ENCODE measurements around the gene CCL21.
A peak's percentile ranks its signal among the peaks of the same experiment; 100 is the strongest.

Gene CCL21

DNA sequence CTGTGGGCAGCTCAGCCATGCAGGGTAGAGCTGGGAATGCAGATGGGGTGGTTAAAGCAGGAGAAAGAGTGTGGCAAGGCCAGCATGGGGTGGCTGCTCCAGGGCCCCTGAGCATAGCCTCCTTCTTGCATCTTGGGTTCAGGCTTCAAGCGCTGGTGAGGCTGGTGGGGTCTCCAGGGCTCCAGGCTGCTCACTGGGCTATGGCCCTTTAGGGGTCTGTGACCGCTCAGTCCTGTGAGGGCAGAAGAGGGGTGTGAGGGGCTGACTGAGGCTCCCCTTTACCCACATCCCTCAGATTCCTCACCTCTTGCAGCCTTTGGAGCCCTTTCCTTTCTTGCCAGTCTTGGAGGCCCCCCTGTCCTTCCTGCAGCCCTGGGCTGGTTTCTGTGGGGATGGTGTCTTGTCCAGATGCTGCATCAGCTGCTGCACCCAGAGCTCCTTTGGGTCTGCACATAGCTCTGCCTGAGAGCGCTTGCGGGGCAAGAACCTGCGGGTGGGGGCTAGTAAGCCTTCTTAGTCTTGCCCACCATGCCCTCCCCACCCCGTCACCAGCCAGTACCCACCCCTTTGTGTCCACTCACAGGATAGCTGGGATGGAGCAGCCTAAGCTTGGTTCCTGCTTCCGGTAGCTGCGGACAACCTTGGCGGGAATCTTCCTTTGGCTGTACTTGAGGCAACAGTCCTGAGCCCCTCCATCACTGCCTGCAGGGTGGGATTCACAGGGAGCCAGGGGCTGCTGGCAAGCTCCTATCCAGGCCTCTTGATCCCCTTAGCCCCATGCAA lies 549 bp downstream of the CCL21 start:
- DNase-seq (ENCODE audit: low read depth in 3 of 3) = no peak

DNA sequence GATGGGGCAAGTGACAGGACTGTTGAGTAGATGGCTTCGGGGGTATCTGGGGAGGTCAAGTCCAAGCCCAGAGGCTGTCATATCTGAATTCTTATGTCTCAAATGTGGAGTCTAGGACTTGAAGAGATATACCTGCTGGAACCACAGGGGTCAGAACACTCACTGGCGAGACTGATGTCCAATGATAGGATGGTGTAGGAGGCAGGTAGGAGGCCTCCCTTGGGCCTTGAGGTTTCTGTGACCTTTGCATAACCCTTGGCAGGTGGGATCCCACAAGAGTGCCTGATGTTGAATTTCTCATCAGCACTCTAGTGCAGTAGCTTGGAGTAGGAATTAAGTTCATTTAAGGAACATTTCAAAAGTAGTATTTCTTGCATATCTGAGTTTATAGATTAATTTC lies 2.8 kb downstream of the CCL21 start:
- DNase-seq (ENCODE audit: low read depth in 3 of 3) = no peak

DNA sequence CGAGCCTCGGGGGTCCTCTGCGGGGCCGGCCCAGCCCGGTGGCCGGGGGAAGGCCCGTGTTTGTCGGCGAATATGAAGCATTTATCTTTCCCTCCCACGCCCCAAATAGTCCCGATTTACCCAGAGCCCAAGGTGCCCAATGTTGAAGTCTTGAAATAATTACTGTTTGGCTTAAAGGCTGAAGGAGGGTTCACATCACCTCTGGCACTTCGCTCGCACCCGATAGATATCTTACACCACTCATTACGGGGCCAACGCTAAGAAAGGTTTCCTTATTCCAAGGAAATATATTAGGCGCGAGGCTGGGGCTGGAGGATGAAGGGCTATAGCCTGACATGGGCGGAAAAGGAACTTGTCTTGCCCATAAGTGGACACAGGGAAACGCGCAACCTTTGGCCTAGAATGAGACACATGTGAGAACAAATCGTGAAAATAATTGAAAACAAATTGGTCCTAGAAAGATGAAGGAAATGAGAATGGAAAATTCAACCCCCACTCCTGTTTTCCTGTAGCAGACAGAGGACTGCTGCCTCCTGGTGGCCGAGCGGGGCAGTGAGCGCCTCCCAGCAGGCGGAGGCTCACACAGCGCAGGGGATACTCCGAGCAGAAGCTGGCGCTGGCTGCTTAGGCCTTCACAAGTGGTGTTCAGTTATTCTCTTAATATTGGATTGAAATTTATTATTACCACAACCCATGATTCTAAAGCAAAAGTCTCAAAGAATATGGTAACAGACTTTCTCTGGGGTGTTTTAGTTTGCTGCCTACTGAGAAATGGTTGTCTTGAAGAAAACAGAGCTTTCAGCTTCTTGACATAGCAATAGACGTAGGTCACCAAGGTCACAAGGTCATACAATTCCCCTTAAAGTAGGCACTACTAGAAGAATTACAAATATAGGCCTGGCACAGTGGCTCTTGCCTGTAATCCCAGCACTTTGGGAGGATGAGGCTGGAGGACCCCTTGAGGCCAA lies 7.9 kb downstream of the CCL21 start:
- DNase-seq (ENCODE audit: low read depth in 3 of 3) = peak; percentile 63 to 85 (median 75)

DNA sequence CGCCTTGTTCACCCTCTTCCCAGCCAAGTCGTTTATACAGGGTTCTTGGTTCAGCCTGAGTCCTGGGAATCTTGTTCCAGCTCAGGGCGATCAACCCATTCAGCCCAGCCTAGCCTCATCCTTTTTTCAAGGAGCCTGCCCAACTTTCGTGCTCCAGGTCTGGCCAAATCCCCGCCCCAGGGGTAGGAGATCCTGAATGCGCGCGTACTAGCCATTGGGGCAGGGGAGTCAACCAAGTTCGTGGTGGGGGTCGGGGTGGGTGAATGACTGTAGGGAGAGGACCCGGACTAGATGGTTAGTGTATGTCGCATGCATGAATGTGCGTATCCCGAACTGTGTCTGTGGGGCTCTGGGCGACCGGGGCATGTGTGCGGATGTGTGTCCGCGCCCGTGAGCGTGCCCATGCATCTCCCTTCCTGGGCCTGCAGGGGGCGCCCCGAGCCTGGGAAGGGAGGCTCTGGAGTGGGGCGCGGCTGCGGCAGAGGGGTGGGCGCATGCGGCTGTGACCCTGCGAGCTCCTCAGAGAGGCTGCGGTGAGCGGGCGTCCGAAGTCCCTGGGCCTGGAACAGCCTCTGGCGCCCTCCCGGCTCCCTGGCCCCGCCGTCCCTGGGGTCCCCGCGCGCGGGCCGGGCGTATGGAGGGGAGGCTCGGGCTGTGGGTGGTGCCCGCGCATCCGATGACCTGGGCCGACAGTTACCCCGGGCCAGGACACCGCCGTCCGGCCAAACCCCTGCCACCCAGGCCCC lies 8.7 kb downstream of the CCL21 start:
- DNase-seq (ENCODE audit: low read depth in 3 of 3) = peak; percentile 57 to 79 (median 63)

DNA sequence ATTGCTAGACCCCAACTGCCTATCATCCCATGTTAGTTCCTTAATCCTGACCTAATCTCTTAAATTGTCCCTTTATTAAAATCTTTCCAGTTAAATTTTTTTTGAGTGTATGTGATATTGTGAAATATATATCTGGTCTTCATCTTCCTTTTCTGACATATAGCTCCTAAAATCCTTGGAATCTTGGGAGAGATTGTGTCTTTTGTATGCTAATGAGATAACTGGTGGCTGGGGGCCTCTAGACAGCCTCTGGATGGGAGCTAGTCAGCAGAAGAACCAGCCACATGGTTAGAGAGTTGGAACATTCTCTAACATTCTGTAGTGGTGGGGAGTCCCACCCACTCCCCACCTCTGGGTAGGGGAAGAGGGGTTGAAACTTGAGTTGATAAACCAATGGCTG lies 15.1 kb downstream of the CCL21 start:
- DNase-seq (ENCODE audit: low read depth in 3 of 3) = no peak

DNA sequence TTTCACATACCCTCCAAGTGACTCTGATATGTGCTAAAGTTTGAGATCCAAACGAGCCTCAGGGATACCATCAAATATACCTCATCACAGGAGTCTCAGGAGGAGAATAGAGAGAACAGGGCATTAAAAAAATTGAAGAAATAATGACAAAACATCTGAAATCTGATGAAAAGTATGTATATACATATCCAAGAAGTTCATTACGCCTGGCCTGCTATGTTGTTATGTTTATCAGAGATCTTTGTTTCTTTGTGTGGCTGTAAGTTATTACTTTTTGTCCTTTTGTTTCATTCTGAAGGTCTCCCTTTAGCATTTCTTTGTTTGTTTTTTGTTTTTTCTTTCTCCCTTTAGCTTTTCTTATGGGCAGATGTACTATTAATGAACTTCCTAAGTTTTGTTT lies 16.4 kb downstream of the CCL21 start:
- no peak for DNase-seq (ENCODE audit: low read depth in 3 of 3)

DNA sequence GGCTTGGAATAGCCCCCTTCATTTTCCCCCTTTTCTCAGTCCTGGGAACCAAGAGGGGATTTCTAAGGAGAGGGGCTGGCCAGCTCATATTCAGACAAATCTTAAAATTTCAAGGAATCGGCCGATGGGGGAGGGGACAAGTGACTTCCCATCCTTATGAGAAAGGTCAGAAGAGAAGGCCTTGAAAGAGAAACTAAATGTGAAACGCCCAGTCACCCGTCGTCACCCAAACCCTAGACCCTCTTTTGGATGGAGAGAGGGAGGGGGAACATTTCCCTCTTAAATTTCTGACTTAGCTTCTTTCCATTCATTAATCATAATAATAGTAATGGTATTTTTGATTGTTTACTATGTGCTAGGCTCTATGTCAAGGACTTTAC lies 18.0 kb downstream of the CCL21 start:
- no peak for DNase-seq (ENCODE audit: low read depth in 3 of 3)

DNA sequence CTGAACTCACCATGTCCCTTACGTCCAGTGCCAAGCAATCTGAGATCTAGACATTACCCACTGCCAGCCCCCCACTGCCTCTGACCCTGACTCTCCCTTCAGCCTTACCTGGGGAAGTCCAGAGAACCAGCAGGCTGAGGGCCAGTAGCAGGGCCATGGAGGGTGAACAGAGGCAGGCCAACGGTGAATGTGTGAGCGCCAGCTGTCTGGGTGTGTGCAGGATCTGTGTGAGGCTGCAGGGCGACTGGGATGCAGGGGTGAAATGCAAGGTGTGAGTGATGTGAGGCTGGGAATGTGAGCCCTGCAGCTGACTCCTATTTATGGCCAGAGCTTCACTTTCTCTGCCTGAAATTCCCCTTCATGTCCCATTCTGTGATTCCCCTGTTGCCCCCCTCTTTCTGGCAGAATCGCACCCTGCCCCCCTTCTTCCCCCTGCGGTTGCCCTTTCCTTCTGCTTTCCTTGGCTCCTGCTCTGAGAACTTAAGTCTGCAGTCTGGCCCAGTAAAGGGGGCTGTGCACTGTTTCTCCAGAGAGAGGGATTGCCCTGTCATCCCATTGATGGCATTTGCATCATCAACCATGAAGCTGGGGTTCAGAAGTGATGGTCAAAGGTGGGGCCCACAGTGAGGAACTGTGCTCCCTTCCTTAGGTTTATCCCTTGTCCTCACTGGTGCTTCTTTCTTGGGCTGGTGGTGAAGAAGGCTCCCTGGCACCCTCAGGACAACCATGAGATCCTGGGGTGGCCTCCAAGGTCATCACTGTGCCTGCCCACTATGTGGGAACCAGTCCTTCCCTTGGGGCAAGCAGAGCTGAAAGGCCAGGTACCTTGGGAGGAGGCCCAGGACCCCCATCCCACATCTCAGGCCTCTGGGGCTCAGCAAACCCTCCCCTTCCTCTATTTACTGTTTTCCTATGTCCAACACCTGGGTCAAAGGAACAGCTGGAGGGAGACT lies 18.7 kb downstream of the CCL21 start, which contains the start of gene CCL19:
Gene CCL19, minus strand, starts transcription at position 294 of the 953 bp plus-strand sequence. Its CDS starts 137 bp downstream, at position 157.
- DNase-seq (ENCODE audit: low read depth in 3 of 3) = no peak

DNA sequence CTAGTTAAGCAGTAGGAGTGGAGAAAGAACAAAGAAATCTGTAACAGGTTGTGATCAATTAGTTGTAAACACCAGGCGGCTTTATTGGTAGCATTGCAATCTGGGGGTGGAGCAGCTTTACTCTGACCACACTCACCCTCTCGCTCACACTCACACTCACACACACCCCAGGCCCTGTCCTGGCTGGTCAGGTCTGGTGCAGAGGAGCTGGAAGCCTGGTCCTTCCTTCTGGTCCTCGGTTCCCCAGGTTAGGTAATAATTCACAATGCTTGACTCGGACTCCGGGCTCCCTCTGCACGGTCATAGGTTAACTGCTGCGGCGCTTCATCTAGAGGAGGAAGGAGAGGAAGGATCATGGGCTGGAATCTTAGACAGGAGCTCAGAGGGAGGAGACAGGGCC lies 20.4 kb downstream of the CCL21 start:
- no peak for DNase-seq (ENCODE audit: low read depth in 3 of 3)

DNA sequence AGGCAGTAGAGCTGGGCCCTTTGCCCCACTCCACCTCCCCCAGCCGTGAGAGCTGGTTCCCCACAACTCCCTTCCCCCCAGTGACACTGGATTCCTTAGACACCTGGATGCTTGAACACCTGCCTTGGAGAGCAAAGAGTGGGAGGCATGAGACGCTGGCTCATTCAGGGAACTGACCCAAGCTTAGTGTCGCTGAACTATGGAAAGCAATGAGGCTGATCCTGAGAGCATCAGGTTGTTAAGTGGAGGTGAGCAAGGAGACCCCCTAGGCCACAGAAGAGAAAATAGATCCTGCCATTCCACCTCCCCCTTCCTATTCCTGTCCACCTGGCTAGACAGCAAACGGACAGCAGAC lies 20.8 kb downstream of the CCL21 start:
- DNase-seq (ENCODE audit: low read depth in 3 of 3) = no peak

DNA sequence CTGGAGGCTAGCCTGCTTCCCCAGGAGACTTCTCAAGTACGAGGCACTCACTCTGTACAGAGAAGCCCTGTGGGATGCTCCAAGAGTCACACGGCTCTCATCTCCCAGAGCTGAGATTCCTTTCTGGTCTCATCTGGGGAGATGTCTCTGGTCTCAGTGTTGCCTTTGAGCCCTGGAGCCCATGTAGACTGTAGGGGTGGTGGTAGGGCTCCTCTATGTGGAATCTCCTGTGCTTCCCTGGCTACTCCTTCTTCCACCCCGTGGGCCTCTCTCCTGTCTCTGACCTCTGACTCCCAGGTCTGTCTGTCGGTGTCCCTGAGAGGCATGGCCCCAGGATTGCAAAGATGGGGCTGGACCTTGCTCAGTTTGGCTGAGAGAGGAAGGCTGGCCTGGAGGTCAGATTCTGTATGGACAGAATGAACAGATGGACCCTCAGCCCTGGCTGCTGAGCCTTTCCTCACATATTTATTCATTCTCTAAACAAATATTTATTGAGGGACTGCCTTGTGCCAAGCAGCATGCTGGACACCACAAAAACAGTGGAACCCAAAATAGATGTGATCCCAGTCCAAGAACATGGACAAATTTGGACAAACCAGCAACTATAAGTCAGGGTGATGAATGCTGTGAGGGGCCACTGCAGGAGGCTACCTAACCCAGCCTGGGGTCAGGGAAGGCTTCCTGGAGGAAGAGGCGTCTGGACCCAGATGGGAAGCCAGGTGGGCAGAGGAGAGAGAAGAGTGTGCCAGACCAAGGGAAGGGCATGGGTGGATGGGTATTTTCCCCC lies 21.4 kb downstream of the CCL21 start:
- no peak for DNase-seq (ENCODE audit: low read depth in 3 of 3)

DNA sequence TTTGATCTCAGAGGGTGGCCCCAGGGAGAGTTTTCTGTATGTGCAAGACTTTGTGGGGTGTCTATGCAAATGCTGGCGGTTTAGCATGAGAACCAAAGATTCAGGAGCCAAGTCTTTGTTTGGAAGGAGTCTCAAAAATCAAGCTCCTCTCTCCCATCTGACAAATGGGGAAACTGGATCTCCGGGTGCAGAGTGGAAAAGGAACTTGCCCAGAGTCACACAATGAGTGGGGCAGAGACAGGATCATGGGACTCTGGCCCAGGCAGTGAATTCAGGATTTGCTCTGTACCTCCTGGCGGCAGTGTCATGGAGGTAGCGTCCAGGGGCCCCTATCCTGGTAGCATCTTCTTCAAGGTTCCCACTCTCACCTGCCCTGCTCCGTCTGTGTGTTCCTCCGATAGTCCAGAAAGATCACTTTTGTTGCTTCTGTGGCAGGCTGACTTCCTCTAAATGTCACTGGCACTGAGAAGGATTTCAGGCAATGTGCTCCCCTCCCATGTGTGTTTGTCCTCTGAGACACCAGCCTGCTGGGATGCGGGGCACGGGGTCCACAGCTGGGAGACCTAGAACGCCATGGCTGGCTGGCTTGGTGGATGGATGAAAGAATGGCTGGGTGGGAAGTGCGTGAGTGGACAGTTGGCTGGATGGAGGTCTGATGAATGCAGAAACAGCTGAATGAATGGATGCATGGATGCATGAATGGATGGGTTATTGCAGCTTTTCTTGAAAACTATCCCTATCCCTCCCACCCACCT lies 22.5 kb downstream of the CCL21 start:
- DNase-seq (ENCODE audit: low read depth in 3 of 3) = no peak

DNA sequence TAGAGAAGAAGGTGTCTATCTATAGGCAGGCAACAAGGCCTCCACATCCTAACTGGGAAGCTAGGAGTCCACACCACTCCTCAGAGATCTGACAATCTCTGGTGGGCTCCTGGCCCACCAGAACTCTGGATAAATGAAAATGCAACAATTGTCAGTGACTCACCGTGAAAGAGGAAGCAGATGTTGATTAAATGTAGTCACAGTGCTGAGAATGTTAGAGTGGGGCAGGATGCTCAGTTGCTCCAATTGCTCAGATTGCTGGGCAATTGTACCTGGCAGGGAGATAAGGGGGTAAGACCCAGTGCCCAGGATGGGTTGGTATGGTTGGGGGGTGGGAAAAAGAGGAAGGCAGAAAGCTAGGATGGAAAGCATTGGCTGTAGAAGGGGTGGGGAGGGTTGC lies 23.2 kb downstream of the CCL21 start:
- no peak for DNase-seq (ENCODE audit: low read depth in 3 of 3)

DNA sequence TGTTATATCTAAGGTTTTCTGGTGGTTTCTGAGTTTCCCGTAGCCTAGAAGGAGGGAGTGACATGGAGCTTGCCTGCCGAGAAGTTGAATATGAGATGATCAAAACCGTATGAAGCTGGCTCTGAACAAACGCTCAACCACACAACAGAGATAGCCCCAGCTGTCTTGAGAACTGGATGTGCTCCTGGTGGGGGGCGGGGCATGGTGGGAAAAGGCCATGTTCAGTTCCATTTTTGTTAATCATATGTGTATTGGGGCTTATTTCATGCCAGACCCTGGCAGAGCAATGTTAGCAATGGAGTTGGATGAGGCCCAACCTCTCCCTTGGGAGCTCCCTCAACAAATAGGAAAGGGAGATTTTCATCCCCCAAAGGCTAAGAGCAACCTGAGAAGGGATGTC lies 23.7 kb downstream of the CCL21 start:
- DNase-seq (ENCODE audit: low read depth in 3 of 3) = no peak

DNA sequence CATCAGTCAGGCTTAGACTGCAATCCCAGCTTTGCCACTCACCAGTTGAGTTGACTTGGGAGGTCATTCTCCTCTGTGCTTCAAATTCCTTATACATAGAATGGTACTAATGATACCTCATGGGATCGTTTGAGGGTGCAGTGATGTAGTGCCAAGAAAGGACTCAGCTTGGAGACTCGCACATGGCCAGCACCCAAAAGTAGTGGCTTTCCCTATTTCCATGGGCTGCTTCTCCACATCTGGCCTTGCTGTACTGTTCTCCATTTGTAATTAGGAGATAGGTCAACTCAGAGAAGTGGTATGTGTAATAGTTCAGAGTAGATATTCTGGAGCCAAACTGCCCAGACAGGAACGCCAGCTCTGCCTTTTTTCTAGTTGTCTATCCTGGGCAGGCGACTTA lies 24.3 kb downstream of the CCL21 start:
- no peak for DNase-seq (ENCODE audit: low read depth in 3 of 3)

DNA sequence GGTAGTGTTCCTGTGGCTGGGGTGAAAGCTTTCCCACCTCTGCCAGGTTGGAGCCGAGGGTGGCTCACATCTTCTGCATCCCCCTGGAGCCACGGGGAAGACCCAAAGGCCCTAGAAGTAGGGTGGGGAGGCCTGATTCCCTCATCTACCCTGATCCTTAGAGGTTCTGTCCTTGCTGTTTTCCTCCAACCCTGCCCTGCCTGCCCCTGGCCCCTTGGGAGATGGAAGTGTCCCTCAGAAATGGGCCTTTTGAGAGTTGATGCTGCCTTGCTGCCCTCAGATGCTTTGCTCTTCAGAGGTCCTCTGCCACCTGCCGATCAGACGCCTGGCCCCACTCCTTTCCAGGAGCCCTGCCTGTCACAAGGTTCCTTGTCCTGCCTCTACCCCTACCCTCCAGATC lies 25.1 kb downstream of the CCL21 start:
- DNase-seq (ENCODE audit: low read depth in 3 of 3) = no peak

DNA sequence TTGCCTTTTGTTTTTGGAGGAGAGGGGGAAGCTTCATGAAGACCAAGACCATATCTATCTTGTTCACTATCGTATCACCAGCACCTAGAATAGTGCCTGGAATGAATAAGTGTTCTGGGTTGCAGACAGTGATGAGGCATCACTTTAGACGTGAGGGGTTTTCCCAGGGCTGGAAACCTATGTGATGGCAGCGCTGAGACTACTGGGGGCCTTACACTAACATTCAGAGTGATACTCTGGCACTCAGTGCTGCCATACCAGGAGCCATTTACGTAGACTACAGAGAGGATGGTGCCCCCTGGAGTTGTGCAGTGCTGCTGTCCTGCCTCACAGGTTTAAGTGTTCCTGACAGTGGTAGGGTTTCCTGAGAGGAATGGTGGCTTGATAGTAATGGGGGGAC lies 25.8 kb downstream of the CCL21 start:
- peak in 1 of 3 experiments; percentile 37 for DNase-seq (ENCODE audit: low read depth in 3 of 3)

DNA sequence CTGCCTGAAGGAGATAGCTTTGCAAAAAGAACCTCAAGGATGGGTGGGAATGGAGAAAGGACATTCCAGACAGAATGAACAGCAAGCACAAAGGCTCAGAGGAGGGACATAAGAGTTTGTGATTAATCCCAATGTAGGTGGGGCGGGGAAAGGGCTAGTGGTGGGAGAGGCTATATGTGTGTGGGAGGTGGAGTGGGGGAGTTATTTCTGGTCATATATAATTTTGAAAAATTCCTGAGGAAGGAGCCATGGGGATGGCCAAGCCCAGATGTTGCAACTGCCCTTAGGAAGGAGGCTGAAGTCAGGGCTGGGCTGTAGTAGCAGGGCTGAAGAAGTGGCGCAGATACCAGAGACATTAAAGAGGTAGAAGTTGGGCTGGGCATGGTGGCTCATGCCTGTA lies 34.1 kb downstream of the CCL21 start:
- no peak for DNase-seq (ENCODE audit: low read depth in 3 of 3)

DNA sequence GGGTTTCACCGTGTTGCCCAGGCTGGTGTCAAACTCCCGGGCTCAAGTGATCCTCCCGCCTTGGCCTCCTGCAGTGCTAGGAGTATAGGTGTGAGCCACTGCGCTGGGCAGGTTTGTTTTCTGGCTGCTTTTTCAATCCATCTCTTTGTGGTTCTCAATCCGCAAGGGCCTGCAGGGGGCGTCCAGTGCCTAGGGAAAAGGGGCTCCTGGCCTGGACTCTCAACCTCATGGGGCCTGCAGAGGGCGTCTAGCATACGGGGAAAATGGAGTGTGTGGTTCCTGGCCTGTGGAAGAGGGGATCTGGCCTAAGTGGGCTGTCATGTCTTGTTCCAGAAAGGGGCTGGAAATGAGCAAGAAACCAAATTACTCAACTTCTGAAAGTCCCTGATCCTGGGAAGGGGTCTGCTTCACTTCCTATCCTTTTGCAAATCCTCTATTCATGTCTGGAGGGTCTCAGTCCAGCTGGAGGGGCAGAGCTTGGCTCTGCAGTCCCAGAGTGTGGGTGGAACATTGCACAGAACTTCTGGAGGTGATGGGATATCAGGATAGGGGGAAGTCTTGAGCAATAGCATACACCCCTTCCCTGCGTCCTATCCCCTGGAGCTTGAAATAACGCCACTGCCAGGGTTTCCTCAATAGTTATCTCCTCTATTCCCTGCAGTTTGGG lies 34.8 kb downstream of the CCL21 start:
- peak; percentile 19 to 70 (median 37) for DNase-seq (ENCODE audit: low read depth in 3 of 3)

Data from stimulated activated CD4-positive, alpha-beta T cell treated with anti-CD3 and anti-CD28 coated beads, TNF-alpha, amount 100 ng/mL, for 24 hours (primary cell).